Mammary epithelial cell (primary cell): ENCODE measurements around the gene PTPN7.

Experiments used
- EZH2 ChIP-seq: IDR thresholded peaks from 2 replicates; pipeline ENCODE4 v1.6.1; 2012; ENCODE audit warnings: low read length, inconsistent platforms, borderline replicate concordance
- TF ChIP-seq, protein P1 (sequence below), 2 donors: IDR thresholded peaks in 1 of 2; conservative IDR thresholded peaks in 1 of 2; 2 replicates each; pipeline ENCODE4 v1.5.1; 2011 to 2012; ENCODE audit warnings: inconsistent platforms in 2 of 2, low read length in 2 of 2, mild to moderate bottlenecking in 2 of 2, control low read depth in 1 of 2, low read depth in 1 of 2; ENCODE audit not compliant: insufficient read depth in 1 of 2; ENCODE audit errors: extremely low read depth in 1 of 2

GRCh38 chr1:202143011-202143767, 17.2 kb downstream of the PTPN7 start:
- TF ChIP-seq, protein P1, sequence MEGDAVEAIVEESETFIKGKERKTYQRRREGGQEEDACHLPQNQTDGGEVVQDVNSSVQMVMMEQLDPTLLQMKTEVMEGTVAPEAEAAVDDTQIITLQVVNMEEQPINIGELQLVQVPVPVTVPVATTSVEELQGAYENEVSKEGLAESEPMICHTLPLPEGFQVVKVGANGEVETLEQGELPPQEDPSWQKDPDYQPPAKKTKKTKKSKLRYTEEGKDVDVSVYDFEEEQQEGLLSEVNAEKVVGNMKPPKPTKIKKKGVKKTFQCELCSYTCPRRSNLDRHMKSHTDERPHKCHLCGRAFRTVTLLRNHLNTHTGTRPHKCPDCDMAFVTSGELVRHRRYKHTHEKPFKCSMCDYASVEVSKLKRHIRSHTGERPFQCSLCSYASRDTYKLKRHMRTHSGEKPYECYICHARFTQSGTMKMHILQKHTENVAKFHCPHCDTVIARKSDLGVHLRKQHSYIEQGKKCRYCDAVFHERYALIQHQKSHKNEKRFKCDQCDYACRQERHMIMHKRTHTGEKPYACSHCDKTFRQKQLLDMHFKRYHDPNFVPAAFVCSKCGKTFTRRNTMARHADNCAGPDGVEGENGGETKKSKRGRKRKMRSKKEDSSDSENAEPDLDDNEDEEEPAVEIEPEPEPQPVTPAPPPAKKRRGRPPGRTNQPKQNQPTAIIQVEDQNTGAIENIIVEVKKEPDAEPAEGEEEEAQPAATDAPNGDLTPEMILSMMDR (conservative IDR thresholded peaks at IDR 0.05 in 1 of 2, IDR thresholded peaks at IDR 0.05 in 1 of 2; ENCODE audit: extremely low read depth in 1 of 2, insufficient read depth in 1 of 2, low read depth in 1 of 2, low read length in 2 of 2), result no peak
- TF ChIP-seq EZH2, result no peak
